SK-N-MC (cell line): ENCODE results near the gene GTPBP1.

Experiments
- EZH2 ChIP-seq: fragments of 200-600 bp; sonication (generic); IDR thresholded peaks from one replicate; pipeline ENCODE4 v1.6.1; 2017; ENCODE audit warnings: antibody characterized with exemption
- FOXP2 ChIP-seq: optimal IDR thresholded peaks from 2 replicates; pipeline ENCODE3; 2011; ENCODE audit warnings: mild to moderate bottlenecking, moderate library complexity; ENCODE audit not compliant: insufficient read depth; ENCODE audit errors: extremely low read length, control extremely low read depth
- POLR2AphosphoS5 ChIP-seq: IDR thresholded peaks from 2 replicates; pipeline ENCODE4 v1.6.1; 2012; ENCODE audit warnings: mild to moderate bottlenecking, low read depth, low read length, borderline replicate concordance

DNA sequence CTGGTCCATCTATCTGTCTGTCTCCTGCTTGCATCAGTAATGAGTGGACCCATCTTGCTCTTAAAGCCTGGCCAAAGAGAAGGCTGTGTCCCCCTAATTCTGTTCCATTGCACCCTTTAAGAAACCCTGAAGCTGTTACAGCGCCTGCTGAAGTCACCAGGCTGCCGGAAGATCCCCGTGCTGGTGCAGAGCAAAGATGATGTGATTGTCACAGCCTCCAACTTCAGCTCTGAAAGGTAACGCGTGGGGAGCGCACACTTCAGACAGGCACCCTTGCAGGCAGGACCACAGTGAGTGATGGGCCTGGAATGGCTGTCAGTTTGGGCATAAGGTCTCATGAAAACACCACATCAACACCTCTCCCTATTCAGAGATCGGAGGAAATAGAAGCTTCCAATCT lies 18.4 kb downstream of the GTPBP1 start:
- TF ChIP-seq EZH2 (no peak), POLR2AphosphoS5 (no peak), FOXP2 (no peak)
